HG03139 (cell line): ENCODE measurements around the gene ATP8B4.

Source experiments
- ATAC-seq: cut with Tn5 transposase; IDR thresholded peaks from one replicate; pipeline ENCODE4 v1.9.1; 2021; ENCODE audit not compliant: unreplicated experiment

The ATP8B4 gene

GRCh38 chr15:49900006-49900902, 218.8 kb downstream of the ATP8B4 start:
- ATAC-seq = no peak

GRCh38 chr15:49898575-49899283, 220.3 kb downstream of the ATP8B4 start:
- ATAC-seq = no peak

GRCh38 chr15:49898097-49898496, 220.9 kb downstream of the ATP8B4 start:
- no peak for ATAC-seq

- no peak for ATAC-seq
These were observed 223.4 kb downstream of the ATP8B4 start for GRCh38 chr15:49895347-49896223.

- ATAC-seq = no peak
These were observed 228.3 kb downstream of the ATP8B4 start for GRCh38 chr15:49890689-49891088.

- no peak for ATAC-seq
These were observed 229.5 kb downstream of the ATP8B4 start for GRCh38 chr15:49889536-49889935.

GRCh38 chr15:49888734-49889133, 230.3 kb downstream of the ATP8B4 start:
- no peak for ATAC-seq

GRCh38 chr15:49888323-49888693, 230.7 kb downstream of the ATP8B4 start:
- no peak for ATAC-seq

GRCh38 chr15:49887659-49888322, 231.2 kb downstream of the ATP8B4 start:
- ATAC-seq = no peak

GRCh38 chr15:49883121-49883520, 235.9 kb downstream of the ATP8B4 start:
- no peak for ATAC-seq

- no peak for ATAC-seq
These were observed 237.2 kb downstream of the ATP8B4 start for GRCh38 chr15:49881866-49882265.

GRCh38 chr15:49881433-49881832, 237.6 kb downstream of the ATP8B4 start:
- ATAC-seq = no peak

- ATAC-seq = no peak
These were observed 241.0 kb downstream of the ATP8B4 start for GRCh38 chr15:49877873-49878521.

GRCh38 chr15:49877117-49877872, 241.7 kb downstream of the ATP8B4 start:
- no peak for ATAC-seq

- no peak for ATAC-seq
These were observed 242.5 kb downstream of the ATP8B4 start for GRCh38 chr15:49876401-49877038.

- no peak for ATAC-seq
These were observed 243.6 kb downstream of the ATP8B4 start for GRCh38 chr15:49875392-49875791.

GRCh38 chr15:49870472-49870871, 248.6 kb downstream of the ATP8B4 start:
- no peak for ATAC-seq

GRCh38 chr15:49868348-49868747, 250.7 kb downstream of the ATP8B4 start:
- no peak for ATAC-seq
